ENCODE results near the gene AZU1.

Gene AZU1

GRCh38 chr19:792306-792885 lies 35.2 kb upstream of the AZU1 start:
- no peak for TF ChIP-seq CTCF (IDR thresholded peaks at IDR 0.05; ENCODE audit: extremely low read depth, missing control alignments)
- no peak for DNase-seq (ENCODE audit: low spot score)

- no peak for DNase-seq (ENCODE audit: low spot score)
- no peak for TF ChIP-seq CTCF (IDR thresholded peaks at IDR 0.05; ENCODE audit: extremely low read depth, missing control alignments)
Observed at GRCh38 chr19:793806-794205, 33.8 kb upstream of the AZU1 start.

- TF ChIP-seq CTCF (IDR thresholded peaks at IDR 0.05; ENCODE audit: extremely low read depth, missing control alignments): no peak
- DNase-seq (ENCODE audit: low spot score): no peak
Observed at GRCh38 chr19:795073-795611, 32.5 kb upstream of the AZU1 start.

GRCh38 chr19:795691-796581 lies 31.7 kb upstream of the AZU1 start:
- TF ChIP-seq CTCF (IDR thresholded peaks at IDR 0.05; ENCODE audit: extremely low read depth, missing control alignments): no peak
- DNase-seq (ENCODE audit: low spot score): no peak

- DNase-seq (ENCODE audit: low spot score): peak; percentile 99
- TF ChIP-seq CTCF (IDR thresholded peaks at IDR 0.05; ENCODE audit: extremely low read depth, missing control alignments): no peak
Observed at GRCh38 chr19:796692-797527, 30.7 kb upstream of the AZU1 start, which contains the start of gene PTBP1. Gene PTBP1, plus strand, starts transcription at chr19:797452. Its CDS starts 46 bp downstream, at chr19:797498.

- DNase-seq (ENCODE audit: low spot score): peak; percentile 100
- no peak for TF ChIP-seq CTCF (IDR thresholded peaks at IDR 0.05; ENCODE audit: extremely low read depth, missing control alignments)
Observed at GRCh38 chr19:797528-798414, 29.9 kb upstream of the AZU1 start.
